ENCODE data around the gene ADGRL1.
"Not testable (repeated sequence)": the region's sequence is repeated elsewhere in the genome, so short reads cannot be mapped to it uniquely, and the experiment has no call there.

Gene ADGRL1

DNA sequence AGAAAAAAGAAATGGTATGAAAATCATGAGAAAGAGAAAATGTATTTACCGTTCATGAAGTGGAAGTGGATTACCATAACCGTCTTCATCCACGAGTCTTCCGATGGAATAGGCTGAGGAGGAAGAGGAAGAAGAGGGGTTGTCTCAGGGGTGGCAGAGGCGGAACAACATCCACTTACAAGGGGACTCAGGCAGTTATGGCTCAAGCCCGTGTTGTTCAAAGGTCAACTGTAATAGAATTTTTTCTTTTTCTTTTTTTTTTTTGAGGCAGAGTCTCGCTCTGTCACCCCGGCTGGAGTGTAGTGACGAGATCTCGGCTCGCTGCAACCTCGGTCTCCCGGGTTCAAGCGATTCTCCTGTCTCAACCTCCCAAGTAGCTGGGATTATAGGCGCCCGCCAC is 16.9 kb upstream of the ADGRL1 start:
- Histone ChIP-seq H3K27me3 (ENCODE audit: insufficient read depth, poor library complexity, severe bottlenecking) (no peaks in the 10 kb centered on the region), H3K4me3 (ENCODE audit: severe bottlenecking) (no peak overlapping the region), H3K9me3 (ENCODE audit: severe bottlenecking) (no peaks in the 10 kb centered on the region), H3K36me3 (ENCODE audit: low read depth) (no peaks in the 10 kb centered on the region), H3K4me1 (ENCODE audit: insufficient read depth, poor library complexity, severe bottlenecking) (no peaks in the 10 kb centered on the region), H3K27ac (ENCODE audit: poor library complexity, severe bottlenecking) (no peak overlapping the region)
- DNase-seq (ENCODE audit: low spot score), result no peak
- ATAC-seq (ENCODE audit: low read depth), result no peak
- TF ChIP-seq, protein P1, sequence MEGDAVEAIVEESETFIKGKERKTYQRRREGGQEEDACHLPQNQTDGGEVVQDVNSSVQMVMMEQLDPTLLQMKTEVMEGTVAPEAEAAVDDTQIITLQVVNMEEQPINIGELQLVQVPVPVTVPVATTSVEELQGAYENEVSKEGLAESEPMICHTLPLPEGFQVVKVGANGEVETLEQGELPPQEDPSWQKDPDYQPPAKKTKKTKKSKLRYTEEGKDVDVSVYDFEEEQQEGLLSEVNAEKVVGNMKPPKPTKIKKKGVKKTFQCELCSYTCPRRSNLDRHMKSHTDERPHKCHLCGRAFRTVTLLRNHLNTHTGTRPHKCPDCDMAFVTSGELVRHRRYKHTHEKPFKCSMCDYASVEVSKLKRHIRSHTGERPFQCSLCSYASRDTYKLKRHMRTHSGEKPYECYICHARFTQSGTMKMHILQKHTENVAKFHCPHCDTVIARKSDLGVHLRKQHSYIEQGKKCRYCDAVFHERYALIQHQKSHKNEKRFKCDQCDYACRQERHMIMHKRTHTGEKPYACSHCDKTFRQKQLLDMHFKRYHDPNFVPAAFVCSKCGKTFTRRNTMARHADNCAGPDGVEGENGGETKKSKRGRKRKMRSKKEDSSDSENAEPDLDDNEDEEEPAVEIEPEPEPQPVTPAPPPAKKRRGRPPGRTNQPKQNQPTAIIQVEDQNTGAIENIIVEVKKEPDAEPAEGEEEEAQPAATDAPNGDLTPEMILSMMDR (IDR thresholded peaks at IDR 0.05; ENCODE audit: poor library complexity, severe bottlenecking), result no peak

DNA sequence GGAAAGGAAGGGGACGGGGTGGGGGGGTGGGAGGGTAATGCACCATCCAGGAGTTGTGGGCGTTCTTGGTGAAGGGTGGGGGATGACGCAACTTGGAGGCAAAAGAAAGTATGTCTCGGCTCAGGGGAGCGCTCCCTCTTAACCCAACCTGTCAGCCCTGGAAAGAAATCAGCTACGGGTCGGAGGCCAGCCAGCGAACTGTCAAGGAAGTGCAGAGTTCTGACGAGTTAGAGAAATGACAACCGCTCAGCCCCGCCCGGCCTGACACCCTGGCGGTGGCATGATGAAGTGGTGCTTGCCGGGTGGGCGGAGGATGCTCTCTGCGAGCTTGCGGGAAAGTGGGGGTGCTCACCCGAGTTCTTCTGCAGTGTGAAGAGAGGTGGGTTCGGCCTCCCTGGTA is 15.4 kb upstream of the ADGRL1 start:
- H3K9me3 ChIP-seq (ENCODE audit: severe bottlenecking); H3K36me3 ChIP-seq (ENCODE audit: low read depth); H3K4me3 ChIP-seq (ENCODE audit: severe bottlenecking); H3K27ac ChIP-seq (ENCODE audit: poor library complexity, severe bottlenecking); DNase-seq (ENCODE audit: low spot score); H3K4me1 ChIP-seq (ENCODE audit: insufficient read depth, poor library complexity, severe bottlenecking); H3K27me3 ChIP-seq (ENCODE audit: insufficient read depth, poor library complexity, severe bottlenecking): not testable (repeated sequence)
- ATAC-seq (ENCODE audit: low read depth), result peak; percentile 22; the same call in 1 of the 3 replicates

DNA sequence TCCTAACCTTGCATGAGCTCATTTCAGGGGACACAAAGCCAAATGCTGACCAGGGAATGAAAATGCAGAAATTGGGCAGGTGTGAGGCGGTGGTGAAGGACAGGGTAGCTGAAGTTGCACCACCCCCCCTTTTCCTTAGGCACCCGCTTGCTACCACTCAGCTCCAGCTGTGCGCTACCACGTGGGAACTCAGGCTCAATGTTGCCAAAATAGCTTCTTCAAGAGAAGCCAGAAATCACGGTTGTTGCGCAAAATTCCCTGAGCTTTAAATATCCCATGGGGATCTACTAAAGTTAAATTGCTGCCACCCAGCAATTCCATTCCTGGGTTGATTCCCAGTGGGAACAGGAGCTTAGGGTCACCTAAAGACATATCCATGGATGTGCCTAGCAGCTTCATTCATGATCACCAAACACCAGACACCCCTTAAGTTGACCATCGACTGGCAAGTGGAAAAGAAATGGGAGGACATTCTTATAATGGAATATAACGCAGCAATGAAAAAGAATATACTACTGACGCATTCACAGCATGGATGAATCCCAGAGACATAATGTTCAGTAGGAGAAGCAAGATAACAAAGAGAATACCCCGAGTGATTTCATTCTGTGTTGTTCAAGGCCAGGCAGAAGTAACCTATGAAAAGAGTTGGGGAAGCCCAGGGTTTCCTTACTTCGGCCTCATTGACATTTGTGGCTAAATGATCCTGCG is 12.8 kb upstream of the ADGRL1 start:
- TF ChIP-seq, protein P1 (IDR thresholded peaks at IDR 0.05; ENCODE audit: poor library complexity, severe bottlenecking), result no peak
- no peak for ATAC-seq (ENCODE audit: low read depth)
- DNase-seq (ENCODE audit: low spot score), result no peak

DNA sequence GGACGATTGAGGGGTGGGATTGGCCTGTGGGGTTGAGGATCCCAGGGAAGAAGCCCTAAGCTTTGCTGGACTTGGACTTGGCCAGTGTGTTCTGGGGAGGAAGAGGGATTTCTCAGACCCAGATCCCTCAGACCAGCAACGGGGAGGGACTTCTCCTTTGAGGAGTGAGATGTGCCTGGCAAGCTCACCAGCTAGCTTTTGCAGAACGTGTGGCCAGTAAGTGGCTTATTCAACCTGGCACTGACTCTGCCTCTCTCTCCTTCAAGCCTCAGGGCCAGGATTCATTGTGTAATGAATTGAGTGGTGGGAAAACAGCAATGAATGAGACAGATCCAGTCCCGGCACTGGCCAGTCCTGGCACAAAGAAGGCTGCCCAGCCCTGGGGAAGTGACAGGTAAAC is 11.9 kb upstream of the ADGRL1 start:
- ATAC-seq (ENCODE audit: low read depth), result peak; percentile 11; the same call in 2 of the 3 replicates
- not testable (repeated sequence) for H3K27ac ChIP-seq (ENCODE audit: poor library complexity, severe bottlenecking); H3K27me3 ChIP-seq (ENCODE audit: insufficient read depth, poor library complexity, severe bottlenecking); DNase-seq (ENCODE audit: low spot score); H3K4me1 ChIP-seq (ENCODE audit: insufficient read depth, poor library complexity, severe bottlenecking); H3K9me3 ChIP-seq (ENCODE audit: severe bottlenecking); H3K36me3 ChIP-seq (ENCODE audit: low read depth); H3K4me3 ChIP-seq (ENCODE audit: severe bottlenecking)

More for the DNA sequence above, 12.8 kb upstream of the ADGRL1 start:
- Histone ChIP-seq H3K36me3 (ENCODE audit: low read depth) (no peaks in the 10 kb centered on the region), H3K9me3 (ENCODE audit: severe bottlenecking) (no peaks in the 10 kb centered on the region), H3K4me3 (ENCODE audit: severe bottlenecking) (no peak overlapping the region), H3K27me3 (ENCODE audit: insufficient read depth, poor library complexity, severe bottlenecking) (no peaks in the 10 kb centered on the region), H3K4me1 (ENCODE audit: insufficient read depth, poor library complexity, severe bottlenecking) (no peaks in the 10 kb centered on the region), H3K27ac (ENCODE audit: poor library complexity, severe bottlenecking) (no peak overlapping the region)

DNA sequence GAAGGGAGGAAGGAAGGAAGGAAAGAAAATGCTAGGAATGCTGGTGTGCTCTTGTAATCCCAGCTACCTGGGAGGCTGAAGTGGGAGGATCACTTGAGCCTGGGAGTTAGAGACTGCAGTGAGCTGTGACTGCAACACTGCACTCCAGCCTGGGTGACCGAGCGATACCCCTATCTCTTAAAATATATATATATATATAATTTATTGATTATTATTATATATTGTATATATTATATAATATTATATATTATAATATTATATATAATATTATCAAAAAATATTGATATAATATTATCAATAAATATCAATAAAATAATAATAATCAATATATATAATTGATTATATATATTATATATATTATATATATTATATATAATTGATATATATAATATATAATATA is 8.6 kb upstream of the ADGRL1 start:
- no peaks in the 10 kb centered on the region for H3K9me3 ChIP-seq (ENCODE audit: severe bottlenecking)
- TF ChIP-seq, protein P1 (IDR thresholded peaks at IDR 0.05; ENCODE audit: poor library complexity, severe bottlenecking), result no peak
- no peak overlapping the region for H3K4me3 ChIP-seq (ENCODE audit: severe bottlenecking)
- DNase-seq (ENCODE audit: low spot score), result no peak
- ATAC-seq (ENCODE audit: low read depth), result no peak
- H3K27me3 ChIP-seq (ENCODE audit: insufficient read depth, poor library complexity, severe bottlenecking), result no peaks in the 10 kb centered on the region
- H3K4me1 ChIP-seq (ENCODE audit: insufficient read depth, poor library complexity, severe bottlenecking), result no peaks in the 10 kb centered on the region
- no peaks in the 10 kb centered on the region for H3K36me3 ChIP-seq (ENCODE audit: low read depth)
- H3K27ac ChIP-seq (ENCODE audit: poor library complexity, severe bottlenecking), result no peak overlapping the region

DNA sequence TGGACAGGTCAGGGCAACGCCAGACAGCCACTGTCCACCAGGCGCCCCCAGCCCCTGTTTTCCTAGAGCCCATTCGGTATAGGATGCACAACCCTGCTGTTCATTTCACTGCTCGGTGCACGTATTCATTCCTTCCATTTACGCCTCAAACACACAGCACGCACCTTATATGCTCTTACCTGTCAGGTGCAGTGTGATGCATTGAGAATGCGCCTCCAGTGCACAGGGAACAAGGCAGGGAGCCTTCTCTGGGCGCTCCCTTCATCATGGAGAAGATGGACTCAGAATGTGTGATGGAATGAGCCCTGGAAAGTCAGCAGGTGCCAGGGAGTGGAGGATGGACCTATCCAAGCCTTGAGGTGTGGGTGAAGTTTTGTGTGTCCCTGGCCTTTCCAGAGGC is 4.2 kb upstream of the ADGRL1 start:
- not testable (repeated sequence) for H3K9me3 ChIP-seq (ENCODE audit: severe bottlenecking); H3K36me3 ChIP-seq (ENCODE audit: low read depth); H3K4me1 ChIP-seq (ENCODE audit: insufficient read depth, poor library complexity, severe bottlenecking); H3K4me3 ChIP-seq (ENCODE audit: severe bottlenecking); DNase-seq (ENCODE audit: low spot score); H3K27ac ChIP-seq (ENCODE audit: poor library complexity, severe bottlenecking); ATAC-seq (ENCODE audit: low read depth)
- H3K27me3 ChIP-seq (ENCODE audit: insufficient read depth, poor library complexity, severe bottlenecking), result peaks cover 10% of the 10 kb centered on the region

DNA sequence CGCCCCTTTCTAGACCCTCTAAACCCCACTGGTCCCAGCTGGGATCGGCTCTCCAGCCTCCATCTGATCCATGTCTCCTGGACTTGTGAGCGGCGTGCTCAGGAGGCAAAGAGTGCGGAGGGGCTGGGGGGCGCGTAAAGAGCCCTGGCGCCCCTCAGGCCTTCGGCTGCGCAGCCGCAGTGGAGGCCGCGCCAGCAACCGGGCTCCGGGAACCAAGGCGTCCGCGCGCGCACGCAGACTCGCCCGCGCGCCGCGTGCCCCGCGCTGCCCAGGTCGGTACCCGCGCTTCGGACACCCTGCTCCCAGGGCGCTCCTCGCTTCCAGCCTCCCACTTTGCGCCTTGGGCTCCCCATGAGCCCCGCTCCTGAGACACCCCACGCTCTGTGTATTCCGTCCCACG is 3.4 kb upstream of the ADGRL1 start:
- not testable (repeated sequence) for H3K27ac ChIP-seq (ENCODE audit: poor library complexity, severe bottlenecking); H3K4me1 ChIP-seq (ENCODE audit: insufficient read depth, poor library complexity, severe bottlenecking); ATAC-seq (ENCODE audit: low read depth); H3K4me3 ChIP-seq (ENCODE audit: severe bottlenecking); H3K9me3 ChIP-seq (ENCODE audit: severe bottlenecking); DNase-seq (ENCODE audit: low spot score); H3K36me3 ChIP-seq (ENCODE audit: low read depth)
- peaks cover 17% of the 10 kb centered on the region for H3K27me3 ChIP-seq (ENCODE audit: insufficient read depth, poor library complexity, severe bottlenecking)

DNA sequence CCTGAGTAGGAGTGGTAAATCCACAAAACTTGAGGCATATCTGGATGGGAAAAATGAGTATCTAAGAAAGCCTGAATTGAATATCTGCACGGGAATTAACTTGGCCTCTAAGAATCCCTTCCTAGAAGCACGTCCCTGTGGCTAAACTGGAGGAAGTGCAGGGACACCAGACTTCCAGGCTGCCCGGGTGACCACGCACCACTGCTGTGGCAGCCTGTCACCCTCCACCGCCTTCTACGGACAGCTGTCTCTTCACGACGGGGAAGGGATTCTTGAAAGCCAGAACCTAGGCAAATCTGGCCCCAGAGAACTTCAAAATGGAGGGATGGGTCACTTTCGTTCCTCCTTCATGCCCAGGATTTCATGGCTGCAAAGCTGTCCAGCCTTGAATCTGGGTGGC is 2.5 kb upstream of the ADGRL1 start:
- H3K4me3 ChIP-seq (ENCODE audit: severe bottlenecking); ATAC-seq (ENCODE audit: low read depth); H3K27ac ChIP-seq (ENCODE audit: poor library complexity, severe bottlenecking): not testable (repeated sequence)

DNA sequence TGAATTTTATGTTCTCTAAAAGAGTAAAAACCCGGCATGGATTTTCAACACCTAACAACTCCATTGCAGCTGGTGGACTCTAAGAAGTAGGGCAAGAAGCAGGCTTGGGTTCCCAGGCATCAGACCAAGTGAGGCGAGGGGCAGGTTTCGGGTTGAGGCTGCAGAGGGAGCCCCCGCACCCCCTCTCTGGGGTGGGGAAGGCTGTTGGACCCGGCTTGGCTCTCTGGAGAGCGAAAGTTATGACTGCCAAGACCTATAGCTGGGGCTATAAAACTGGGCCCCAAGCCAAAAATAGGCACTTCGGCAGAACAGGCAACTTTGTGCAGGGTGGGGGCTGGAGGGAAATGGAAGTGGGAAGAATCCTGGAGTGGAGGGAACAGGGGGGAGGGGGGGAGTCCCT is 1.8 kb upstream of the ADGRL1 start:
- not testable (repeated sequence) for H3K9me3 ChIP-seq (ENCODE audit: severe bottlenecking); H3K27ac ChIP-seq (ENCODE audit: poor library complexity, severe bottlenecking); H3K36me3 ChIP-seq (ENCODE audit: low read depth); H3K4me1 ChIP-seq (ENCODE audit: insufficient read depth, poor library complexity, severe bottlenecking); ATAC-seq (ENCODE audit: low read depth); DNase-seq (ENCODE audit: low spot score); H3K4me3 ChIP-seq (ENCODE audit: severe bottlenecking)
- H3K27me3 ChIP-seq (ENCODE audit: insufficient read depth, poor library complexity, severe bottlenecking), result peaks cover 17% of the 10 kb centered on the region

More for the DNA sequence above, 2.5 kb upstream of the ADGRL1 start:
- not testable (repeated sequence) for H3K4me1 ChIP-seq (ENCODE audit: insufficient read depth, poor library complexity, severe bottlenecking); H3K9me3 ChIP-seq (ENCODE audit: severe bottlenecking); DNase-seq (ENCODE audit: low spot score); H3K36me3 ChIP-seq (ENCODE audit: low read depth)
- H3K27me3 ChIP-seq (ENCODE audit: insufficient read depth, poor library complexity, severe bottlenecking), result peaks cover 17% of the 10 kb centered on the region
